ENCODE results near the gene HDAC4.

HDAC4 gene

DNA sequence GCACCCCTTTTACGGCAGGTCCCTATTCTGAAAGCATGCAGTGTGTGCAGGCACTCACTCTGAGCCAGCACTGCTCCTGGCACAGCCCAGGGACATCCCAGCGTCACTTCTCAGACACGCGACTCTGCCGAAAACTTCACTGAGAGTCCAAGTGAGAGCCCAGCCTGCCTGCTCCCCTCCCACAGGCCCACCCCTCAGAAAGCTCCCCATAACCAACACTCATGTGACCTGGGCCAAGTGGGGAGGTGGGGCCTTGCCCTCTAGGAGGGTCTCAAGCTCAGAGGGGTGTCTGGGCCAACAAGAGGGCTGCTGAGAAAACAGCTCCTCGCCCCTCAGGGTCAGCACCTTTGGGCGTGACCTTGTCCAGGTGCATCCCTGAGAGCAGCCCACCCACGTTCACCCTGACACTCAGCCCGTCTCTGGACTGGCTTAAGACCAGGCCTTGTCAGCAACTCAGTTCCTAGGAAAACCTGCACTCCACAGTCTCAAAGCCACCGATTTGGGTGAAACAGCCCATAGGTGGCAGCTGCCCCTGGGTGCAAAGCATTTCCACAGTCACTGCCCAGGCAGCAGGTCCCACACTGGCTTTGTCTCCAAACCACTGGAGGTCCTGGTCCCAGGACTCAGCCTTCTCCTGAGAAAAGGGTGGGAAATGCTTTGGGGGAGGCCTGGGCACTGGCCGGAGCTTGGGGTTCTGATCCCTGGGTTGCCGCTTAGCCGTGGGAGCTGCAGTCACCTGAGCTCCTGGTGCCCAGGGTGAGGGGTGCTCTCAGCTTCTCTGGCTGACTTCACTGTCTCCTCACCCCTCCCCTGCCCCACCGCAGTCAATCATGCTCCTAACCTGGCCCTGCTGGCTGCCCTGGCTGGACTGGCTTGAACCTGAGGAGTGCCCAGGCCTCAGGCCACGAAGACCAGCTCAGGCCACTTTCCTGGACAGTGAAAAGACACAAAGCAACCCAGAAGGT lies 209.6 kb downstream of the HDAC4 start:
- H3K4me3 ChIP-seq (ENCODE audit: low read depth, low read length): no peak overlapping the region
- no peak for DNase-seq (ENCODE audit: low read depth)

DNA sequence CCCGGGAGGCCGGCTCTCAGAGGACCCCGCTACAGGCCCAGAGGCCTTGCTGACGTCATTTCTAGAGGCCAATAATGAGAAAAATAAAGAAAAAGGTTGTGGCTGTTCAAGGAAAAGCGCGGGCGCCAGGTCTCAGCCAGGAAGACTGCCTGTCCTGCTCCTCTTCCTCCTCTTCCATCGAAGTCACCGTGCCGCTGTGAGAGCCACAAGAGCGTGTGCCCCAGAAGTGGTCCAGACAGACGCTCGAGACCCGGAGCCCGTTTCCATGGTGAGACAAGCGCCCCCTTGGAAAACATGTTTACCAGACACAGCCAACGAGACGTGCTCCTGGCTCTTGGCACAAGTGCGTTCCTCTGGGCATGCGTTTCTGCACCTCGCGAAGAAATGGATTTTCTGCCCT lies 210.5 kb downstream of the HDAC4 start:
- DNase-seq (ENCODE audit: low read depth): no peak

DNA sequence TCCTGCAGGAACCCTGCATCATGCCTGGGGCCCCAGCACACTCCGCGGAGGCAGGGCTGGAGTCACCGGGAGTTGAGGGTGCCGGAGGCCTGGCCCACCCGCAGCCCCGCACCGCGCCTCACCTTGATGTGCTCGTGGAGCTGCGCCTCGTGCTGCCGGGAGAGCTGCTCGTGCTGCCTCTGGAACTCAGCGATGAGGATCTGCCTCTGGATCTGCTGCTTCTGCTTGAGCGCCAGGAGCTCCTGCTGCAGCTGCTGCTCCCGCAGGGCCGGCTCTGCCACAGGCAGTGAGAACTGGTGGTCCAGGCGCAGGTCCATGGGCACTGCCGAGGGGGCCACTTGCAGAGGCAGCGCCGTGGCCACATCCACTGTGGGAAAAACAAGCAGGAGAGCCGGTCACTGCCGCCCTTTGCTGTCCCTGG lies 211.1 kb downstream of the HDAC4 start:
- H3K4me3 ChIP-seq (ENCODE audit: low read depth, low read length): no peak overlapping the region
- no peak for DNase-seq (ENCODE audit: low read depth)

More for the DNA sequence above, 210.5 kb downstream of the HDAC4 start:
- H3K4me3 ChIP-seq (ENCODE audit: low read depth, low read length): no peak overlapping the region

DNA sequence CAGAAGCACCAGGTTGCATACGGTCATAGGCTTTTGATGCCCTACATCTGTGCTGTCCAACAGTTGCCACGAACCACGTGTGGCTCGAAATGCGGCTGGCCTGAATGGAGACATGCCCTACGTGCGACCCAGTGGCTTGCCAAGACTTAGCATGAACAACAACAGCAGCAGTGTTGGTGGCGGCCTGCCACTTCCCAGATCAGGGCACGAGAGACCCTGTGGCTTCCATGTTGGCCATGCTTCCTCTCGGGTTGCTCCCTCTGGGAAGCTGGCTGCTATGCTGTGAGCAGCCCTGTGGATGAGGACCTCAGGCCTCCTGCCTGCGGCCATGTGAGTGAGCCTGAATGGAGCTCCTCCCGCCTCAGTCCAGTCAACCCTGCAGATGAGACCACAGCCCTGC lies 212.3 kb downstream of the HDAC4 start:
- no peak overlapping the region for H3K4me3 ChIP-seq (ENCODE audit: low read depth, low read length)
- no peak for DNase-seq (ENCODE audit: low read depth)

DNA sequence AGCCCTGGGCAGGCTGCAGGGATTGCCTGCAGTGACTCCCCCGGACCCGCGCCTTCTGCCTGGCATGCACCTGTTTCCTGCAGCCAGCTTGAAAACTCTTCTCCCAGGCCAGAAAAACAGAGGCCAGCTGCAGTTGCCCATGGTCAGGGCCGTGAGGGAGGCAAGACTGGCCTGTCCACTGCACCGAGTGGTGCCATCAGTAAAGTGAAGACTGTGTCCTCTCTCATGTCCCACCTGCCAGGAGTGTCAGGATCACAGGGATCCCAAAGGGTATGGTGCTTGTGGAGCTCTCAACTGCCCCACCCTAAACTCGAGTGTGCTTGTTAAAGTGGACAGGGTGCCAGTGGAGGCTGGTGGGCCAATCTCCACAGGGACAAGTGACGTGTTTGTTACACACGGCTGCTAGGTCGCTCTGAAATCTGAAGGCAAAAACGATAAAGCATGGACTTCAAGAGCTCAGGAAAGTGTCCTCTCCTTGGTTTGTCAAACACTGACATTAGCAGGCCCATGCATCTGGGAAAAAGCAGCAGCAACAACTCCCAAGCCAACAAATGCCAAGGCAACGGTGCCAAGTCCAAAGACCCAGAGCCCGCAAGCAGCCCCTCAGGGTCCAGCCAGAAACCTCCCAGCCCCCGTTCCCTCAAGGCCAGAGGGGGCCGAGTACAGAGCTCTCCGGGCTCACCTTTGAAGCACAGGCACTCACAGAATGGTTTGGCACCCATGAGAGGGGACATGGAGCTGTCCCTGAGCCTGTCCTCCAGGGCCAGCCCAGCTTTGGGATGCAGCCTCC lies 213.2 kb downstream of the HDAC4 start:
- no peak overlapping the region for H3K4me3 ChIP-seq (ENCODE audit: low read depth, low read length)
- DNase-seq (ENCODE audit: low read depth): no peak

DNA sequence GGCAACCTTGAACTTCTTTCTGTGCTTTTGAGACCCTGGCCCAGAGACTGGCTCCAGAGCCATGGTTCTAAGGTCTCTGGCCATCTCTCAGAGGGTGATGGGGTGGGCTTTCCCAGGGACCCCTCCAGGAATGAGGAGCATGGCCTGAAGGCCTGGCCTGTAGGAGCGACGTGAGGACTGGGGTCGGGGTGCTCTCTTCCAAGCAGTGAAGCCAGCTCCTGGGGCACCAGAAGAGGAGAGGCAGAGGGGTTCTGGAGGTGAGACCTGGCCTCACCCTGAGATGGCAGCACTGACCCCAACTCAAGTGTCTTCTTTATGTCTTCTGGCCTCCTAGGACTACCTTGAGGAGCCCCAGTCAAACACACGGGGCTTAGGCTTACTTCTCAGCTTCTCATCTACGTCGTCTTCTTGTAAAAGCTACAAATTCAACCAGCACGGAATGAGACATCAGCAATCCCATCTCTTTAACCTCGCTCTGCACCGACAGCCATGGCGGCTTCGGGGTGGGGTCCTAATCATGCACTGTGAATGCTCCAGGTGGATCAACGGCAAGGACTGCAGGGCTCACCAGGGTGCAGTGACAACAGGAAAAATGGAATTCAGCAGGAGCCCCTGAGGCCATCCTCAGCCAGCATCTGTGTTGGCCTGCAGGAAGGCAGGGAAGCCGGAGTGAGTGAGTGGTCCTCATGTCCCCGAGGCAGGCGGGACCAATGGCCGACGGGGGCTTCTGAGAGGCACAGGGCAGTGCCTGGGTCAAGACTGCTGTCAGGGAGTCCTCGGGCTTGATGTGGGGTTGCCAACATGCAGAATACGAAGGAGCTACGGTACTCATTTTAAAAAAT lies 214.1 kb downstream of the HDAC4 start:
- no peak for DNase-seq (ENCODE audit: low read depth)
- no peak overlapping the region for H3K4me3 ChIP-seq (ENCODE audit: low read depth, low read length)

DNA sequence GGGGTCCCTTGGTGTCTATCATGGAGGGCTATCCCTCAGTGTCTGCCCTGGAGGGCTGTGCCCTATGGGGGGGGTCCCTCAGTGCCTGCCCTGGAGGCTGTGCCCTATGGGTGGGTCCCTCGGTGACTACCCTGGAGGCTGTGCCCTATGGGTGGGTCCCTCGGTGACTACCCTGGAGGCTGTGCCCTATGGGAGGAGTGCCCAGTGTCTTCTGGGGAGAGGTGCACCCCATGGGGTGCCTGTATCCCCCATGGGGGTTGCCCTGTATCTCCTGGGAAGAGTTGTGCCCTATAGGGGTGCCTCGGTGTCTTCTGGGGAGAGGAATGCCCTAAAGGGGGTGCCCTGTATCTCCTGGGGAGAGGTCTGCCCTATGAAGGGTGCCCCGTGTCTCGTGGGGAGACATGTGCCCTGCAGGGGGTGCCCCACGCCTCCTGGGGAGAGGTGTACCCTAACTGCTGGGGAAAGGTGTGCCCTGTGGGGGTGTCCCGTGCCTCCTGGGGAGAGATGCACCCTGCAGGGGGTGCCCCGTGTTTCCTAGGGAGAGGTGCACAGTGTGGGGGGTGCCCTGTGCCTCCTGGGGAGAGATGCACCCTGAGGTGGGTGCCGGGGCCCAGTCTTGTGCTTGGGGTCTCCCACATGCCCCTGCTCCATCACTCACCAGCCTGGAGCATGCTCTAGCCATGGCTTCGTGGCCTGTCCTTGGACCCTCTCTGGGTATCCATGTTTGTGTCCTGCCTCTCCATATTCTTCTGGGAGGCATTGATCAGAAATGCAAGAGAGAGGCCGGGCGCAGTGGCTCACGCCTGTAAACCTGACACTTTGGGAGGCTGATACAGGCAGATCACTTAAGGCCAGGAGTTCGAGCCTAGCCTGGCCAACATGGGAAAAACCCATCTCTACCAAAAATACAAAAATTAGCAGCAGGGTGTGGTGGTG lies 215.6 kb downstream of the HDAC4 start:
- no peak overlapping the region for H3K4me3 ChIP-seq (ENCODE audit: low read depth, low read length)
- DNase-seq (ENCODE audit: low read depth): no peak

DNA sequence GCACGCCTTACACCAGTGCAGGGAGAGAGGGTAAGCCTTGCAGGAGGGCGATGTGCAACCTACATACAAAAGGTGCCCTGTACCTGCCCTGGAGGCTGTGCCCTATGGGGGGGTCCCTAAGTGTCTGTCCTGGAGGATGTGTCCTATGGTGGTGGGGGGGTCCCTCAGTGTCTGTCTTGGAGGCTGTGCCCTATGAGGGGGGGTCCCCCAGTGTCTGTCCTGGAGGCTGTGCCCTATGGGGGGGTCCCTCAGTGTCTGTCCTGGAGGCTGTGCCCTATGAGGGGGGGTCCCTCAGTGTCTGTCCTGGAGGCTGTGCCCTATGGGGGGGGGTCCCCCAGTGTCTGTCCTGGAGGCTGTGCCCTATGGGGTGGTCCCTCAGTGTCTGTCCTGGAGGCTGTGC lies 216.6 kb downstream of the HDAC4 start:
- no peak overlapping the region for H3K4me3 ChIP-seq (ENCODE audit: low read depth, low read length)
- DNase-seq (ENCODE audit: low read depth): no peak

DNA sequence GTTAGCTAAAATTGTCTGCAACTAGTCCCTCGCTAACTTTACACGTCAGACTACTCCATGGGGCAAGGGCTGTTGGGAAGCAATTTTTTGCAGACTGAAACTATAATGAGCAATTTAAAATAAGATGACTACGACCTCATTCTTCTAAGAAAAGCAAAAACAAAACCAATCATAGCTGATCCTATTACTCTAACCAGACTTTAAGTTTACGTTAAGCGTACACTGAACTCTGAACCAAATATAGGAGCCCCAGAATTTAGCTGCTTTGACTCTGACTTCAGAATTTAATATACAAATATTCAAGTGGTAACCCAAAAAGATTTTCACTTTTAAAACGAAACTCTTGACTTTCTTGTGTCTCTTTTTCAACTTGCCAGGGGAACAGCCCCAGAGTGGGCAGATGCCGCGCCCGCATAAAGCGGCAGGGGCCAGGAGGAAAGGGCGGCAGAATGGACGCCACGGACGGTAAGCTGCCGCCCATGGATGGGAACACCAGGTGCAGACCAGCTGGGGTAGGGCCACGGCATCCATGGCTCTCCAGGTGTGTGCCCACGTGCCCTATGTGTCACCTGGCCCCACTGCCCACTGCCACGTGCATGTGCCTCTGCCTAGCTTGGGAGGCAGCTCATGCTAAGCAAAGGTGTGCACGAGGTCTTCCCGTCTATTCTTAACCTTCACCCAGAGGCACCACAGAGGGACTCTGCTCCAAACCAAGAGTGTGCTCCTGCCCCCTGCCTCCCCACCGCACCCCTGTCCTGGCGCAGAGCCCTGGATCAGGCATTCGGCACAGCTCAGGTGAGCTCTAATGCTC lies 217.6 kb downstream of the HDAC4 start:
- H3K4me3 ChIP-seq (ENCODE audit: low read depth, low read length): no peak overlapping the region
- no peak for DNase-seq (ENCODE audit: low read depth)

DNA sequence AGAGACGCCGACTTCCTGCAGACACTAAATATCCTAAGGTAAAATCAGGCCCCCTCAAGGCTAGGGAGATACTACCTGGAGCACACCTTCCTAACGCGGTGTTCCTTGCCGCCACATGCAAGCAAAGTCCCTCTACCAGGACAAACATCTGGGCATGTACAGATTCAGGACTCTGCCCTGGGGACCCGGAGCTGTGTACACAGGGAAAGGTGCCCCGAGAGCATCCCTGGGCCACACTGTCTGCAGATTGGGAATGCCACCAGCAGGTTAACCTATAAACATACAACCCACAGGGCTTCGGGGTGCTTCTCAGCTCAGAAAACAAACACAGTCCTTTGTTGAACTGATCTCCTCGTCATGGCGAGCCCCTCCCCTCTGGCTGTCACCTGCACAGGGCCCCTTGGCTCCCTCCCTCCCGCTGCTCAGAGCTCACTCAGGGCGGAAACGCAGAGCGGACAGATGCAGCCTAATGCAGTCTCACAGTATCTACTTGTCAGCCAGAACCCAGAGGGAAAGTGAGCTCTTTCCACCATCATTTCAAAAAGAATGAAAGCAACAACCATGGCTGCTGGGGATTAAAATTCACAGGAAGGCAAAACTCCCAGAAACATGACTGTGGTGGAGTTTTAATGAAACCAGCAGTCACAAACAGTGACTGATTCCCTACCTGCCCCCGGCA lies 218.8 kb downstream of the HDAC4 start:
- H3K4me3 ChIP-seq (ENCODE audit: low read depth, low read length): no peak overlapping the region
- DNase-seq (ENCODE audit: low read depth): no peak

DNA sequence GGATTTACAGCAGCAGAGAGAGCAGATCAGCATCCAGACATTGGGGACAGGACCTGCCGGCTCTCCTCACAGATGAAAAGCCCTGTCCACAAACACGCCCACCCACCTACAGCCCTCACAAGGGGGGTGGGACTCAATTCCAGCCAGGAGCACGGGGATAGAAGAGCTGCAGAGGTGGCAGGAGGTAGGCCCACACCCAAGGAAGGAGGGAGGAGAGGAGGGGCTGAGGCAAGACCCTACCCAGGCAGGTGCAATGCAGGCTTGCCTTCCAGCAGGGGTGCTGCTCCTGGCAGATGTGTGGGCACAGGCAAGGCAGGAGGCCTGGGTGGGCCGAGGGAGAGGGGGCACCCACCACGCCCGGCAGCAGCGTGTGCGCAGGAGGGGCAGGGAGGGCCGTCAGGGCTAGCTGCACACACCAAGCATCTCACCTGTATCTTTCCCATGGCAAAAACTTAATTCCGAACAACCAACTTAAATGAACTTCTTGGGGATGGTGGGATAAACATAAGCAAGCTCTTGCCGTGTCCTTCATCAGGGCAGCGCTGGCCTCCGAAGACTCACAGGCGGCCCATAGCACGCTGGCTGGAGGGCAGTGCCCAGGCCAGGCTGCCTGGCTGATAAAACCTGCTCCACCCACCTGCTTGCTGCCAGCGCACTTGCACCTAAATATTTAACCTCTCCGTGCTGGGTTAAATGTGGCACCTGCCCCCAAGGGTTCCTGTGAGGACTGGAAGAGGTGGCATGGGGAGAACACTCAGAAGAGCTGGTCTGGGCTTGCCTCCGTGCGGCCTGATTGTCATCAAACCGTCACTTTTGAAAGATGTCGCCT lies 219.5 kb downstream of the HDAC4 start:
- H3K4me3 ChIP-seq (ENCODE audit: low read depth, low read length): no peak overlapping the region
- DNase-seq (ENCODE audit: low read depth): no peak

DNA sequence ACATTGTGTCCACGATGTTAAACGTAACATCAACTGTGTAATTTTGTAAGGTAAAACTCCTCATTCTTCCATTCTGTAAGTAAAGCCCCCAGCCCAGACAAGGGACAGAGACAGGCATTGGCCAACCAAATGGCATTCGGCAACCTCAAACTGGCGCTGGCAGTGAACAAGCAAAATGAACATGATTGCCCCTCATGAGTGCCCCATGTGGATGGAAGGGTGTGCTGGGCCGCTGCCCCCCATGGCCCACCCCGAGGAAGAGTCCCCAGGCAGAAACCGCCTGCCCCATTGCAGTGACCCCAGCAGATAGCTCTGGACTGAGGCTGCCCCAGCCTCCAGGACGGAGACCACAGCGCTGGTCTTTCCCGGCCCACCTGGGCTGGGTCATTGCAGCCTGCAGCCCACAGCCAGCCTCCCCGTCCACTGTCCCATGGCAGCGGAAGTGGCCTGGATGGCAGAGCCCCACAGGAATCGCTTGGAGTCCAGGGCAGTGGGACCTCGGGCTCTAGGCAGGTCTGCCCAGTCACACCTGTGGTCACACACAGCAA lies 220.2 kb downstream of the HDAC4 start:
- no peak for DNase-seq (ENCODE audit: low read depth)
- H3K4me3 ChIP-seq (ENCODE audit: low read depth, low read length): no peak overlapping the region

DNA sequence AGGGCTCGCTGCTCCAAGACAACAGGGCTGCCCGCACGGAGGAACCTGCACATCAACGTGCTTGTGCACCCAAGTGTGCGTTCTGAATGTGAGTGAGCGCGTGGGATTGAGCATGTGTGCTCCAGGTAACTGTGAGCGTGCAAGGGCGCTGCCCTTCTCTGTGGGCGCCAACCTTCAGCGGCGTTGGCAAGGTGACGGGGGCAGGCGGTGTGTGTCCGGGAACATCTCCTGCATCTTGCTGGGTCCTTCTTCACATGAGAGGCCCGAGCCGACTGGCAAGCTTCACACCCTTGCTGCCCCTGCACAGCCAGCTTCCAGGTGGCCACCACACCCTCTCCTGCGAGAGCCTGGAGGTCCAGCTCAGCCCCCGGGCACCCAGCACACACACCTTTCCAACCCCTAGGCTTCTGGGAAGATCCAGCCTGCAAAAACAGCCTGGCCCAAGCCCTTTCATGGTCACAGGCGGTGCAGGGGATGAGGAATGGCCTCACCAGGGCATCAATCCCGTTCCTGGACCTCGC lies 220.9 kb downstream of the HDAC4 start:
- no peak for DNase-seq (ENCODE audit: low read depth)
- no peak overlapping the region for H3K4me3 ChIP-seq (ENCODE audit: low read depth, low read length)

DNA sequence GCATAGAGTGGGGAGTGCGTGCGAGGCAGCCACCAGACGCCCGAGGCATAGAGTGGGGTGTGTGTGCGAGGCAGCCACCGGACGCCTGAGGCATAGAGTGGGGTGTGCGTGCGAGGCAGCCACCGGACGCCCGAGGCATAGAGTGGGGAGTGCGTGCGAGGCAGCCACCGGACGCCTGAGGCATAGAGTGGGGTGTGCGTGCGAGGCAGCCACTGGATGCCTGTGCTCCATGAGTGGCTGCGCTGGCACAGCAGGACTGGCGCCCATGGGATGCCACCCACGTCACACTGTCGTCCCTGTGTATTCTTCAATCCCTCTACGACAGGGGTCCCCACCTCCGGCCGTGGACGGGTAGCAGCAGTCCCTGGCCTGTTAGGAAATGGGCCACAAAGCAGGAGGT lies 221.9 kb downstream of the HDAC4 start:
- no peak for DNase-seq (ENCODE audit: low read depth)
- H3K4me3 ChIP-seq (ENCODE audit: low read depth, low read length): no peak overlapping the region

DNA sequence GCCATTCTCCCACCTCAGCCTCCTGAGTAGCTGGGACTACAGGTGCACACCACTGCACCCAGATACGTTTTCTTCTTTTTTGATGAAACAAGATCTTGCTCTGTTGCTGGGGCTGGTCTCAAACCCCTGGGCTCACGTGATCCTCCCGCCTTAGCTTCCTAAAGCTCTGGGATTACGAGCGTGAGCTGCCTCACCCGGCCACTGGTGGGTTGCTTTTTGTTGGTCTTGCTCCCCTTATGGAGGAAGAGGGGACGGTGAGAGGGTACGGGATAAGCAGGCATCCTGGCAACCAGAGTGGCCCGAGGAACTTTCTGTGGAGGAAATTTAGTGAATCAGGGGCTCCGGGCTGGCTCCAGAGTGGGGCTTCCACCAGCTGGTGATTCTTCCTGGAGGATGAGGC lies 222.3 kb downstream of the HDAC4 start:
- no peak for DNase-seq (ENCODE audit: low read depth)
- no peak overlapping the region for H3K4me3 ChIP-seq (ENCODE audit: low read depth, low read length)

DNA sequence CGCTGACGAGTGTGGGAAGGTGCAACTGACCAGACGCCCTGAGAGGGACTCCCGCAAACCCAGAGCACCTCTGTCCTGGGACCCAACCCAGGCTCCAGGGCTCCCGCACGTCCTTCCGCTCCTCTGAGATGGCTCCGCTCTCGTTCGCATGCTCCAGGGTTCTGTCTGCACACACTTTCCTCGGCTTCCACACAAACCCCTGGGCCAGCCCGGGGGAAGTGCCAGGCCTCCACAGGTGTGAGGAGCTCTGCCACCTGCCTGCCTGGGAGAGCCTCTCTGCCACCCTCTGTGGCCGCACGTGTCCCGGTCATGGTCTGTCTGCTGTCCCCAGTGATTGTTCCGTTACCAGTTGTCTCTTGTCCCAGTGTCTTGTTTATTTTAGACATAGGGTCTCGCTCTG lies 222.9 kb downstream of the HDAC4 start:
- no peak overlapping the region for H3K4me3 ChIP-seq (ENCODE audit: low read depth, low read length)
- no peak for DNase-seq (ENCODE audit: low read depth)

Data from skeletal muscle cell (primary cell).